NCI-H510A (cell line): ENCODE results near the gene CALD1.

ENCODE experiments used
- DNase-seq: peaks from one replicate; lab custom pipeline; 2025; lab: John Stamatoyannopoulos, UW

Gene CALD1

GRCh38 chr7:134894928-134895327 is 115.5 kb downstream of the CALD1 start:
- DNase-seq, result no peak

- no peak for DNase-seq
Observed at GRCh38 chr7:134896073-134896472, 116.6 kb downstream of the CALD1 start.

- DNase-seq, result no peak
Observed at GRCh38 chr7:134897936-134898335, 118.5 kb downstream of the CALD1 start.

- DNase-seq, result no peak
Observed at GRCh38 chr7:134899729-134900128, 120.3 kb downstream of the CALD1 start.

DNA sequence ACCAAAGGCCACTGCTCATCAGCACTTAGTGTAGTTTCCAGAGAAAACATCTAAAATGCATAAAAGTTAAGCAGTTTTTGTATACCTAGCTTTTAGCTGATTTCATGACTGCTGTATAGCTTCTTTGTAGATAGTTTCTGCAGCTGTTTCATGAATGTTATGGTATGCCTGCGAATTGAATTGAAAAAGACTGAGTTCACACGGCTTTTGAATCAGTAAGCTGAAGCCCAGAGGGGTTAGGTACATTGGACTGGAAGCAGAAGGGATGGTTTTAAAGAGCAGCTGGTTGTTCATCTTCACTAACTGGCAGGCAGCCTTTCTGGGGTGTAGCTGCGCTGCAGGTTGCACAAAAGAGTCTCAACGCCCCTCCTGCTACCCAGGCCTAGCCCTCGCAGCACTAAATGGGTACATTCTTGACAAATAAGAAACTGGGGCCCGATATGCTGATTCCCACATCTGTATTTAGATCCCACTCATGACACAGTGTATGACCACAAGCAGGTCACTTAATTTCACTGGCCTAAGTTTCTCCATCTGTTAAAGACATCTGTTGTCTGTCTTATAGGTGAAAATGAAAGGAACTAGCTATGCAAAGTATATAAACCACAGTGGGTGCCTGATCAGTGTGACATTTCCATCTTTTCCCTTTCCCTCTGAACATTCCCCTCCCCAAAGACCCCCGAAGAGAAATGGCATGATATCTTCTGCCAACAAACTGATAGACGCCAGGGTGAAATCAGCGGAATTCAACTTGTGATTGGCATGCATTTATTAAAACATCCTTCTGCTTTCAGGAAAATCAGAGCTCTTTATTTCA is 120.9 kb downstream of the CALD1 start:
- DNase-seq, result no peak

GRCh38 chr7:134901389-134902020 is 122.1 kb downstream of the CALD1 start:
- DNase-seq, result no peak

GRCh38 chr7:134902058-134902457 is 122.6 kb downstream of the CALD1 start:
- no peak for DNase-seq

DNA sequence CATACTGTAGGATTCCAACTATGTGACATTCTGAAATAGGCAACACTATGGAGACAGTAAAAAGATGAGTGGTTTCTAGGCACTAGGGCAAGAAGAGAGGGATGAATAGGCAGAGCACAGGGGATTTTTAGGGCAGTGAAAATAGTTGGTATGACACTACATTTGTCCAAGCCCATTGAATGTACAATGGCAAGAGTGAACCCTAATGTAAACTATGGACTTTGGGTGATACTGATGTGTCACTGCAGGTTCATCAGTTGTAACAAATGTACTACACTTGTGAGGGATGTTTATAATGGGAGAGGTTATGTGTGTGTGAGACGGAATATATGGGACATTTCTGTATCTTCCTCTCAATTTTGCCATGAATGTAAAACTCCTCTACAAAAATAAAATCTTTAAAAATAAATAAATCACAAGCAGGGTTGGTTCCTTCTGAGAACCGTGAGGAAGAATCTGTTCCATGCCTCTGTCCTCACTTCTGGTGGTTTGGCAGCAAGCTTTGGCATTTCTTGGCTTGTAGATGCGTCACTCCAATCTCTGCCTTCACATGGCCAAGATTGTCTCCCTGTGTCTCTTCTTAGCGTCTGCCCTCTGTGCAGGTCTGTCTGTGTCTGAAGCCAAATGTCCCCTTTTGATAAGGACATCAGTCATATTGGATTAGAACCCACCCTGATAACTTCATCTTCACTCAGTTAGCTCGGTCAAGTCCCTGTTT is 123.8 kb downstream of the CALD1 start:
- no peak for DNase-seq

GRCh38 chr7:134905375-134905774 is 125.9 kb downstream of the CALD1 start:
- no peak for DNase-seq

DNA sequence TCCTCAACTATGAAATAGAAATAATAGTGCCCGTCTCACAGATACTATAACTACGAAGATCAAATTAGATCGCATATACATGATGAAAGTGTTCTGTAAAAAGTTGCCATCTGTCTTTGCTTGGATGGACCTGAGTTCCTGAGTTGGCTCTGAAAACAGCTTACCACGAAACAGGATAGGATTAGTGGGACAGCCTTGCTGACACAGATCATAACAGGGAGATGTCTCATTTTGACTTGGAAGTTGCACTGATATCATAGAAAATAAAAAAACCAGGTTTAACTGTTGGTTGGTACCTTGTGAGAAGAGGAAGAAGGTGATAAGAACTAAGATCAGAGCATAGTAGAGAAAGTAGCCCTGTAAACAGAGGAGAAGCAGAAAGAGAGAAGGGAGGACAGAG is 127.6 kb downstream of the CALD1 start:
- no peak for DNase-seq

DNA sequence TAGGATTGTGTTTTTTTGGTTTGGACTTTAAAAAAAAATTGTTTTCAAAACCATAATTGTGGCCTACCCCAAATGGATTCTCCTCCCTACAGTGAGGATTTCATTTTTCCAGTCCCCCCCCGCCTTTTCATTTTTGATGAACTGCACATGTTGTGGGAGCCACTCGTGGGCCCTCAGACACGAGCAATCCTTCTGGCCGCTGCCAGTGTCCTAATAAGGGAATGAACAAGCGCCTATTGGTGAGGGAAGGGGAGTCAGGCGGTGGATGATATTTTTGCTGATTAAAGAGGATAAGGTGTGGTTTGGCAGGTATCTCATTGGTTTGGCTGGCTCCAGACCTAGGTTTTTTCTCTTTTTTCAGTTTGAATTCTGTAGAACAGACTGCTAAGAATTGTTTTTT is 128.2 kb downstream of the CALD1 start:
- no peak for DNase-seq

- DNase-seq, result no peak
Observed at GRCh38 chr7:134908289-134908688, 128.9 kb downstream of the CALD1 start.

DNA sequence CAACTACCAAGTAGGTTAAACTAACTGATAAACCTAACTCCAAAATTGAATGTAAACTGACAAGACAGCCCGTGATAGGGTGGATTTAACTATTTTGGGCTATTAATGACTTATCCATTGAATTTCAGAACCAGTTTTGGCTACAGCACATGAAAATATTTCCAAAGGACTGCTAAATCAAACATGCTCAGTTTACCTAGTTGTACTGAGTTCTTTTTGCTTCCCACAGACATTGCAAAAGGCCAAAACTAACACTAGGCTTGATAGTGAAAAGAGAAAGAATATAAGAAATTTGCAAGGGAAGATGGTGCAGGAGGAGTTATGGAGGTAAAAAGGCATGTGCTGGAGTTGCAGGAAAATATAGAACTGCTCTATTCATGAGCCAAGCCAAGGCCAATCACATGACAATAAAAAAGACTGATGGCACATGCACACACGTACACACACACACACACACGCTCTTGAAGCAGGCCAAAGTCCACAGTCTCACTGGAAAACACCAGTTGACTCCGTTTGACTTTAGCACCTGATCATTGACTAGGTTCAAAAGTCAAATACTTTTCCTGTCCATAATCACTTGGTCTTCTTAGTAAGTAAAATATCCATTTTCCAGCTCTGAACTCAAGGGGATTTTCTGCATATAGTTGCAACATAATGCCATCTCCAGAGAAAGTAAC is 130.9 kb downstream of the CALD1 start:
- DNase-seq, result no peak

GRCh38 chr7:134910968-134911367 is 131.5 kb downstream of the CALD1 start:
- no peak for DNase-seq

GRCh38 chr7:134916171-134916883 is 136.9 kb downstream of the CALD1 start:
- DNase-seq, result no peak

- DNase-seq, result no peak
Observed at GRCh38 chr7:134919240-134919641, 139.8 kb downstream of the CALD1 start.

GRCh38 chr7:134920026-134920753 is 140.8 kb downstream of the CALD1 start:
- DNase-seq, result no peak

DNA sequence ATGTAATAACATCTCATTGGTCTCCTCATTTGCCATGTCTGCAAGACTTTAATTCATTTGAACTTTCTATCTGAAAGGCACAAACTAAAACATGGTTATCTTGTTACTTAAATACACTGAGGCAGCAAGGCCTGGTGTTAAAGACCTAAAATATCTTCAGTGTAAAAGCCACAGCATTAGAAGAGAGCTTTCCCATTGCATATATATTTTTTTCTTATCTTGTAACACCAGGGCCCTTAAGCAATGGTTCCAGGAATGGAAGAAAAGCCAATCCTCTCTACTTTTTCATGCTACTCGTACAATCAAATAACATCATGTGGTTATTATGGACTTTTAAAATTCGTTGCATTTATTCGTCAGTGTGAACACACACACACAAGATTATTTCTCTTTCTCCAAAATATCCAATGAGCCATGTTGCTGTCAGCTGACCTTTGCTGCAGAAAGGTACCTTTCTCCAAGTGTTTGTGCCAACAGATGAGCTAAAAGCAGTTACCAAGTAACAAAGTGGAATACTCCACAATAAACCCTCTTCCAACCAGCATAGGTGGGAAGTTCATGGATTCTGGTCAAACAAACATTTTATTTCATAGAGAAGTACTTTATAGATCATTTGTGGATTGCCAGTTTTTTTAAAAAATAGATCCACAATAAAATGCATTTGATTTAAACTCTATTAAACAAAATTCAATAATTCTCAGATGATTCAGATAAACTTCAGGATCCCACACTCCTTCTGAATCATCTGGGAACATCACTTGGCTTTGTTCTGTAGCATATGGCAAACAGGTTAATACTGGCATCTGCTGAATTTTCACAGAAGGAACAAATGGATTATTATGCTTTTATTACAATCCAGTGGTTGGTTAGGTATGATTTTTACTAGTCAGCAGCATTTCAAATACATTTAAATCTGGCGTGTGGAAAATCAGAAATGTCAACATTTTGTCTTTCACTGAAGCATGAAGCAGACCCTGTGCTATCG is 143.6 kb downstream of the CALD1 start:
- DNase-seq, result no peak

DNA sequence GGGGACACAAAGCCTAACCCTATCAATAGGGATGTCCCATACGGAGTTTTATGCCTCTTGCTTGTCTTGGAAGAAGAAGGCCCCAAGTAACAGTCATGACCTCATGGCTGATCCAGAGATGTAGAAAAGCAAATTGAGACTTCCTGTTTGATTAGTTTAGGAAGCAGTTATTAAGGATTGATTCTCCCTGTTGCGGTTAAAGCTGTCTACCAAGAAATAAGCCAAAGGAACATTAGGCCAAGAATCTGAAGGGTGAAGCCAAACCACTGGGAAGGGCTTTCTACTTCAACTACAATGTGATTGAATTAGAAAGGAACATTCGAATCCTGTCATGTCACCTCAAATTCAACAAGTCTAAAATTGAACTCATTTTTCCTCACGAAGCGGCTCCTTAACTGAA is 146.3 kb downstream of the CALD1 start:
- DNase-seq, result no peak

DNA sequence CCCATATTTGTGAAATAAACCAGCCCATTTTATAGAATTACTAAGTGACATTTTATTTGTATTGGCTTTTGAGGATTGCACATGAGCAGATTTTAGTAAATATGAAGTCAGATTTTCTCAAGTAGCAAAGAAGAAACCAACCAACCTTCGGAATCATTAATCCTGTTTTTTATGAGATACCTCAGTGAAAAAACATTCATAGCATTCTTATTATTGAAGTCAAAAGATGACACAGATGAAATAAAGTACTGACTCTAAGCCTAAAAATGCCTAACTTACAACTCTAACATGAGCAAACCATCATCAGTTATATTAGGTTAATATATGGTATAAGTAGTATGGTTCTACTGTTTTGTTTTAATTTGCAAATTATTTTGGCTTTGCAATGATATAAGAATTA is 147.0 kb downstream of the CALD1 start:
- DNase-seq, result no peak
